HG02759 (cell line): Measurements from ENCODE around the gene ZNF611.
A peak's percentile ranks its signal among the peaks of the same experiment; 100 is the strongest.
"Not testable (repeated sequence)": the region's sequence is repeated elsewhere in the genome, so short reads cannot be mapped to it uniquely, and the experiment has no call there.

Experiments used
- ATAC-seq: cut with Tn5 transposase; IDR thresholded peaks from one replicate; pipeline ENCODE4 v1.9.1; 2021; ENCODE audit warnings: mild to moderate bottlenecking, moderate library complexity; ENCODE audit not compliant: unreplicated experiment

ZNF611 gene

GRCh38 chr19:52734893-52735661, at the start of gene ZNF611:
ZNF611 (minus strand) TSS chr19:52735044; CDS start chr19:52715894, 19,150 bp downstream.
- ATAC-seq, result peak; percentile 96

DNA sequence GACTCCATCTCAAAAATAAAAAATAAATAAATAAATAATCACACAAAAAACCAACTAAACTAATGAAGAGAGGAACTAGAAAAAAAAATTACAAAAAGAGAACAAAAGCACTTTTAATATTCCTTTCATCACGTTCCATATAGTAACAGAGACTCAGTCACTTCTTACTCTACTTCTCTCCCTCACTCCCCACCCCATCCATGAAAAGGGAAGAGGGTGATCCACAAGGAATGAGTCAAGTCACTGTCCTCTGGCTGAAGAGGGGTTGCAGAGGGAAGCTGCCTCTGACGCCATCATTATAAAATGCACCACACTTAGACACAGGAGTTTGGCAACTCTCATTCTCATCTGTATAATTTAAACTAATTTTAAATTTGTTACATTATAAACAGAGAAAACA, 48.0 kb upstream of the ZNF611 start:
- not testable (repeated sequence) for ATAC-seq

GRCh38 chr19:52778811-52779210, 44.0 kb upstream of the ZNF611 start:
- ATAC-seq, result no peak

- not testable (repeated sequence) for ATAC-seq
Observed at GRCh38 chr19:52756447-52756846, 21.6 kb upstream of the ZNF611 start.

DNA sequence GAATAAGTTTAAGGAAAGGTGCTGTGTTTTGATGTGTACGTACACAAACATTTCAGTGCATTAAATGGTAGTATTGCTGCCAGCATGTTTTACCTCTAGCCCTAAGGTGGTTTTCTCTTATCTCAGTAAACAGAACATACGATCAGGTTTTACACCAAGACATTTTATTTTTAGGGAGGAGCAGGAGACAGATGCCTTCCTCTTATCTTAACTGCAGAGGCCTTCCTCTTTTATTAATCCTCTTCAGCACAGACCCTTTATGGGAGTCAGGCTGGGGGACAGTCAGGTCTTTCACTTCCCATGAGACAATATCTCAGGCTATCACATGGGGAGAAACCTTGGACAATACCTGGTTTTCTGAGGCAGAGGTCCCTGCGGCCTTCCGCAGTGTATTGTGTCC, 14.9 kb upstream of the ZNF611 start:
- no peak for ATAC-seq

GRCh38 chr19:52748336-52748950, 13.6 kb upstream of the ZNF611 start:
- no peak for ATAC-seq

DNA sequence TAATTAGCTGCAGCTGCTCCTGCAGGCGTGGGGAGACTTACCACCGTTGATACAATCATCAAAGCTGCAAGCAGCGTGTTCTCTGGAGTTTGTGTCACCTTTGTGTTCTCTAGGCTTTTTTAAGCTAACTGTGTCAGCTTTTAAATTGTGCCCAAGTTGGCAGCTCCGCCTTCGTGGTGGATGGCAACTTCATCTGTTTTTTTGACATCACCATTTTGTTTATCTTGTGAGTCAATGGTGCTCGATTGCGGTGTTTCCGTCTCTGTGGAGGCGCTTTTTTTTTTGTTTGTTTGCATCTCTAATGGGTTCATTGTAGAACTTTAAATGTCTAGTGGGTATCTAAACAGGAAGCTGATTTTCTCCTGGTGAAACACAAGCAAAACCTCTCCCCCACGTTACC, 11.1 kb upstream of the ZNF611 start:
- ATAC-seq, result not testable (repeated sequence)

DNA sequence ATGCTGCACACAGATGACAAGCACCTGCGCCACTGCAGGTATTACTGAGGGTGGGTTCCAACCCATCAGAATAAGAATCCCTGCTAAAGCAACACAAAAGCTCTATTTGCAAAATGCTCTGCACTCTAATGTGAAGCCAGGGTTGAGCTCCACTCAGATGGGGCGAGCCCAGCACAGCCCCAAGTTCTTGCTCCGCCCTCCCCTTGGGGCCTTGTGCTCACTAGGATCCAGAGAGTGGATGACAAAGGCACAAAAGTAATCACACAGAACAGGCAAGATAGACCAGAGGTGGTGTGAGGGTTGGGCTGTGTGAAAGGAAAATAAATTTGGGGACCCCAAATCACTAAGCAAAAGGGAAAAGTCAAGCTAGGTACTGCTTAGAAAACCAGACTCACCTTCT, 8.2 kb upstream of the ZNF611 start:
- no peak for ATAC-seq

DNA sequence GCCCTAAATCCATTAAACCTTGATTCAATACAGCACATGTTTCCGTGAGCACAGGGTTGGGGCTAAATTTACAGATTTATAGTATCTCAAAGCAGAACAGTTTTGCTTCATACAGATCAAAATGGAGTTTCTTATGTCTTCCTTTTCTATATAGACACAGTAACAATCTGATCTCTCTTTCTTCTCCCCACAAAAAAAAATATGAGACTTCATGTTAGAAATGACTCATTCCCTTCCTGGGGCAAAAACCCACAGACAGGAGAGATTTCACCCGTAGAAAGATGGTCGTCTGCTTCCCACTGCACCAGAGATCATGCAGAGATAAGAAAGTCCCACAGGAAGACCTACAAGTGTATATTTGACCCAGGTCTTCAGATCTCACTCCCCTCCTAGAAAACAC, 7.7 kb upstream of the ZNF611 start:
- no peak for ATAC-seq

DNA sequence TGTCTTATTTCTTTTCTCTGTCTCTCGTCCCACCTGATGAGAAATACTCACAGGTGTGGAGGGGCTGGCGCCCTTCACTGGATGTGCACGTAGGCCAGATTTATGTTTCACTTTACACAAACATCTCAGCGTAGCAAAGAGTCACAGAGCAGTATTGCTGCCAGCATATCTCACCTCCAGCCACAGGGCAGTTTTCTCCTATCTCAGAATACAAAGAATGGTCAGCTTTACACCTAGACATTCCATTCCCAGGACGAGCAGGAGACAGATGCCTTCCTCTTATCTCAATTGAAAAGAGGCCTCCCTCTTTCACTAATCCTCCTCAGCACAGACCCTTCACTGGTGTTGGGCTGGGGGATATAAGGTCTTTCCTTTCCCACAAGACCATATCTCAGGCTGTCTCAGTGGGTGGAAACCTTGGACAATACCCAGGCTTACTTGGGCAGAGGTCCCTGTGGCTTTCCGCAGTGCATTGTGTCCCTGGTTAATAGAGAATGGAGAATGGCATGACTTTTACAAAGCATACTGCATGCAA, 7.2 kb upstream of the ZNF611 start:
- ATAC-seq, result no peak

GRCh38 chr19:52741371-52741770, 6.5 kb upstream of the ZNF611 start:
- ATAC-seq, result not testable (repeated sequence)

DNA sequence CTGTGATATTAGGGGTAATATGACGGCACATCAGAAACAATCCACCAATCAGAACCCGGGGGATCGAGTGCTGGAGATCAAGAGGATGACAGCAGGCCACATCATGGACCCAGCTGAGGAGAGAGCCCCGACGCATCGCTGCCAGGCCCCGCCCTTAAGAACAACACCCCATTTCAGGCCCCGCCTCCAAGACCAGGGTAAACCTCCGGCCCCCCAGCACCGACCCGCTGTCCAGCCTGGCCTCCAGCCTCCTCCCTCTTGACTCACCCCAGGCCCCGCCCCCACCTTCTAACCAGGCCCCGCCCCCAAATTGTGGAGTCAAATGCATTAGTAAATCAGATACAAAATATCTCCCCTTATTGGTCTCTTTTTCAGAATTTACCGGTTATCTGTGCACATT, 4.7 kb upstream of the ZNF611 start:
- no peak for ATAC-seq

- no peak for ATAC-seq
Observed at GRCh38 chr19:52735734-52736133, 890 bp upstream of the ZNF611 start.

- peak; percentile 40 for ATAC-seq
Observed at GRCh38 chr19:52734331-52734892, 432 bp downstream of the ZNF611 start.

GRCh38 chr19:52726051-52726450, 8.8 kb downstream of the ZNF611 start:
- not testable (repeated sequence) for ATAC-seq

- ATAC-seq, result no peak
Observed at GRCh38 chr19:52725528-52725961, 9.3 kb downstream of the ZNF611 start.

DNA sequence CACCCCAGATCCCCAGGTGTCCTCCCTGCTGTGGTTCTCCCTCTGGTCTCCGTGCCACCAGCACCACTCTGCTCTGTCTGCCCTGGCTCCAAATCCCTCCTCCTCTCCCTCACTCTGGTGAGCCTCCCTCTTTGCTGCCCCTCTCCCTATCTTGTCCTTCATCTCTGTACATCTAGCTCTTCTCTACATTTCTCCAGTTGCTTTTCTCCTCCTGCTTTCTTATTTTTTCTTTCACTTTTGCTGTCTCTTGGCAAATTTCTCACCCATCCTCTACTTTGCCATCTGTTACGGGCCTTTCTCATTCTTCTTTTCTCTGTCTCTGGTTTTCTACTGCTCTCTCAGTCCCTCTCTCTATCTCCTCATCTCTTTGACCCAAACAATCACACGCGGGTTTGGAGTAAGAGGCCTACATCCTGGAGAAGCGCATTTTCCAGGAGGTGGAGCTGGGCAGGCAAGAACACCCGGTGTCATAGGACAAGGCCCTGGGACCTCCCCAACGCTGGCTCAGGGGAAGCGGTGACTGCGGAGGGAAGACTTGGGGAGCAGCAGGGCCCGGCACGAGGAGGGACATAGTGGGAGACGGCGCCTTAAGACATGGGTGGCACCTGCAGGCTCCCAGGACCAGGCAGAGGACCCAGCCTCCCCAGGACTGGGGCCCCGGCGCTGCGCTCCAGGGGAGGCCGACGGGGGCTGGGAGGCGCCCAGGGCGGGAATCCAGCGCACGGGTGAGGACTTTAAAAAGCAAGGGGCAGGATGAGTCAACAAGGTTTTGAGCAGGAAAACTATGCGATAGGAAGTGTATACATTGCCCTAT, 9.9 kb downstream of the ZNF611 start:
- no peak for ATAC-seq

DNA sequence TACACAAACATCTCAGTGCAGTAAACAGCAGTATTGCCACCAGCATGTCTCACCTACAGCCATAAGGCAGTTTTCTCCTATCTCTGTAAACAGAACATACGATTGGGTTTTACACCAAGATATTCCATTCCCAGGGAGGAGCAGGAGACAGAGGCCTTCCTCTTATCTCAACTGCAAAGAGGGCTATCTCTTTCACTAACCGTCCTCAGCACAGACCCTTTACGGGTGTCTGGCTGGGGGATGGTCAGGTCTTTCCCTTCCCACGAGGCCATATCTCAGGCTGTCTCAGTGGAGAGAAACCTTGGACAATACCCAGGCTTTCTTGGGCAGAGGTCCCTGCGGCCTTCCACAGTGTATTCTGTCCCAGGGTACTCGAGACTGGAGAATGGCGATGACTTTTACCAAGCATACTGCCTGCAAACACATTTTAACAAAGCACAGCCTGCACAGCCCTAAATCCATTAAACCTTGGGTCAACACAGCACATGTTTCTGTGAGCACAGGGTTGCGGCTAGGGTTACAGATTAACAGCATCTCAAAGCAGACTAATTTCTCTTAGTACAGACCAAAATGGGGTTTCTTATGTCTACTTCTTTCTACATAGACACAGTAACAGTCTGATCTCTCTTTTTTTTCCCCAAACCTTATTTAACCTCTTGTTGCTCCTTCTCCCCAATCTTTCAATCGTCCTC, 10.8 kb downstream of the ZNF611 start:
- ATAC-seq, result not testable (repeated sequence)

DNA sequence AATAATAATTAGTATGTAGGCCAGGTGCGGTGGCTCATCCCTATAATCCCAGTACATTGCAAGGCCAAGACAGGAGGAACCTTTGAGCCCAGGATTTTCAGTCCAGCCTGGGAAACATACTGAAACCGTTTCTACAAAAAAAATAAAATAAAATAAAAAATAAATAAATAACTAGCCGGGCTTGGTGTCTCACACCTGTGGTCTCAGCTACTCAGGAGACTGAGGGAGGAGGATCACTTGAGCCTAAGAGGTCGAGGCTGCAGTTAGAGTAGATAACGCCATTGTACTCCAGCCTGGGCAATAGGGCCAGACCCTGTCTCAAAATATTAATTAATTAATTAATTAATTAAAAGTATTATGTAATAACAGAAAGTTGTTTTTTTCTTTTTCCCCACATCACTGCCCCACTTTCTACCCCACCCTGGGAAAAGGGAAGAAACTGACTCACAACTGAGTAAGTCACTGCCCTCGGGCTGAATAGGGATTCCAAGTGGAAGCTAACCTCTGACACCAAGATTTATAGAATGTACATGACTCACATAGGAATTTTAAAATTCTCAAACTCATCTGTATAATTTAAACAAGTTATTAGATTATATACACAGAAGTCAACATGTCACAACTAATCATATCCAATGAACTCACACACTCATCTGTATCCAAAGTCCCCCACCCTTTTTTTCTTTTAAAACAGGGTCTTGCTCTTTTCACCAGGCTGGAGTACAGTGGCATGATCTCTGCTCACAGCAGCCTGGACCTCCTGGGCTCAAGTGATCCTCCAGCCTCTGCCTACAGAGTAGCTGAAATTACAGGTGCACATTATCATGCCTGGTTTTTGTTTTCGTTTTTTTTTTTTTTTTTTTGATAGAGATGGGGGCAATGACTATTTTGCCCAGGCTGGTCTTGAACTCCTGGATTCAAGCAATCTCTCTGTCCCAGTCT, 12.5 kb downstream of the ZNF611 start:
- no peak for ATAC-seq
